Fibroblast of pulmonary artery (primary cell): ENCODE measurements around the gene TTLL12.

ENCODE experiments used
- DNase-seq: peaks from one replicate; pipeline ENCODE4 v3.0.0-alpha.2; 2010; ENCODE audit warnings: low read depth
- H3K4me3 ChIP-seq: replicated peaks from 2 replicates; pipeline ENCODE4 v1.5.1; 2011; ENCODE audit warnings: low read depth, mild to moderate bottlenecking, control low read depth, low read length, moderate library complexity
- CTCF ChIP-seq: IDR thresholded peaks from 2 replicates; pipeline ENCODE4 v1.5.1; 2011; ENCODE audit warnings: mild to moderate bottlenecking, control low read depth, low read length, inconsistent platforms; ENCODE audit errors: missing control alignments

TTLL12 gene

GRCh38 chr22:43186272-43187170, at the start of gene TTLL12:
Gene TTLL12, minus strand, starts transcription at chr22:43187134. Its CDS starts 65 bp downstream, at chr22:43187069.
- peak within 1 kb of the TSS; percentile 77 for H3K4me3 ChIP-seq
- DNase-seq: peak; percentile 44

DNA sequence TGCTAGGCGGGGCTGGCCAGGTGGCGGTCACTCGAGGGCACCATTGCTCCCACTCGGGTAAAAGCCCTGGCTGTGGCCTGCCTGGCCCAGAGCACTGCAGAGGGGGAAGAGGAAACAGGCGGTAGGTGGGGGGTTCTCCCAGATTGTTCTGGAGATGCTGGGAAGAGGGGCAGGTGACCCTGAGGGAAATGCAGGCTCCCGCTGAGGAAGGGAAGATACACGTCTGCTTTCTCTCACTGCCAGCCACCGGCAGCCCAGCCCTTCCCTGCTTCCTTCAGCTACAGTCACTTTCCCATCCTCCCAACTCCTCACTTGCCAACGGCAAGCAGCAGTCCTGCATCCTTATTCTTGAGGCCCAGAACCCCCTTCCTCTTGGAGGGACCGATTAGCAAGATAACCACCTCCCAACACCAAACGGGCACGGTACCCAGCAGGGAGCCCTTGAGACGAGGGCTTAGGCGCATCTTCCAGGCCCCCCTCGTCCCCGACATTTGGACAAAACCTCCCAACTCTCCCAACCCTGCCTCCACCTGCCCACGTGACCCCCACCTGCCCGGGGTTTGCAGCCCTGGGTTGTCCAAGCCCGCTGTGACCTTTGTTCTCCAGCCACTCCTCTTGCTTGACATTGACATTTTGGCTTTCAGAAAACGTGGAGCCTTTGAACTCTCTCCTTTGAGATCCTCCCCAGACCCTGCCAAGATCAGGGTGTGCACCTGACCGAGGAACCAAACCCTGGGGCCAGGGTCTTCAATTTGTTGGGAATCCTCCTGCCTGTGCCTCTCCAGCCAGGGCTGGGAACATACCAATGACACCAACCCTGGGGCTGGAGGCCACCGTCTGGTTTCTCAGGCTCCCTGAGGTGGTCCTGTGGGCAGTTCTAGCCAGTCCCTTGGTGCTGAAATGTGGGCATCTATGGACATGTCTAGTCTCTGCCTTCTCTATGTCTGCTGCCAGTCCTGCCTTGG, 48.8 kb upstream of the TTLL12 start:
- DNase-seq: no peak
- no peak overlapping the region for H3K4me3 ChIP-seq
- TF ChIP-seq CTCF: no peak

More at GRCh38 chr22:43186272-43187170, at the start of gene TTLL12:
- no peak for TF ChIP-seq CTCF

- H3K4me3 ChIP-seq: no peak overlapping the region
- DNase-seq: no peak
- no peak for TF ChIP-seq CTCF
Observed at GRCh38 chr22:43234264-43234988, 47.5 kb upstream of the TTLL12 start.

DNA sequence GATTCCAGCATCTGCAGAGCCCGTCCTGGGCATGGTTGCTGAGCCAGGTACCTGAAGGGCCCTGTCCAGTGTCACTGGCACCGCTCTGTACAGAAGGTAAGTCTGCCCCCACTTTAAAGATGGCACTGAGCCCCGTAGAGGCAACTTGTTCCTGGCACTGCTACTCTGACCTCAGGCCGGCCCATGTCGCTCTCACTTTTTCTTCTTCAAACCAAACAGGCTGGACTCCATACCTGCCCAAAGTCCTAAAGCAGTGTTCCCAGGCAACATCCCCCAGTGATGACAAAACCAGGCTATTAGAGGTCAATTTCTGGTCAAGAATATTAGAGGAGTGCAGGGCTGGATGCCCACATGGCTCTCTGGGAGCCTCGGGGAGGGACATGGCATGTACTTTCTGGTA, 46.6 kb upstream of the TTLL12 start:
- TF ChIP-seq CTCF: no peak
- H3K4me3 ChIP-seq: no peak overlapping the region
- no peak for DNase-seq

DNA sequence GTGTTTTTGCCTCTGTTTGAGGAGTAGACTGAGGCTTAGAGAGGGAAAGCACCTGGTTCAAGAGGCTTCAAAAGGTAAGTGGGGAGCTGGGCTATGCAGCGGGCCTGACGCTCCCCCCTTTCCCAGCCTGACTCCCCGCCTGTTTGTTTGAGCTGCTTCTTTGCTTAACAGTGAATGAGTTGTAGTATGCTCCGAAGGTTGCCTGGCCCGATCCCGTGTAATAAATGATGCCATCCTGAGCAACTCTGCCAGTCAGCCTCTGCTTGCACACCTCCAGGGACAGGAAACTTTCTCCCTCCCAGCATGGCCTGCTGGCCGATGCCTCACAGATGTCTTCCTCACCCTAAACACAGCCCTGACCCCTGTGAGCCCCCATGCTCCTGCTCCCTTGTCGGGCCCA, 45.5 kb upstream of the TTLL12 start:
- no peak for DNase-seq
- H3K4me3 ChIP-seq: no peak overlapping the region
- no peak for TF ChIP-seq CTCF

GRCh38 chr22:43231724-43232034, 44.7 kb upstream of the TTLL12 start:
- no peak for DNase-seq
- TF ChIP-seq CTCF: no peak
- H3K4me3 ChIP-seq: no peak overlapping the region
